HG03175 (cell line): ENCODE data around the gene CDK8.

Experiments used
- ATAC-seq: cut with Tn5 transposase; IDR thresholded peaks from one replicate; pipeline ENCODE4 v1.9.1; 2021; ENCODE audit warnings: mild to moderate bottlenecking, moderate library complexity; ENCODE audit not compliant: unreplicated experiment

The CDK8 gene

DNA sequence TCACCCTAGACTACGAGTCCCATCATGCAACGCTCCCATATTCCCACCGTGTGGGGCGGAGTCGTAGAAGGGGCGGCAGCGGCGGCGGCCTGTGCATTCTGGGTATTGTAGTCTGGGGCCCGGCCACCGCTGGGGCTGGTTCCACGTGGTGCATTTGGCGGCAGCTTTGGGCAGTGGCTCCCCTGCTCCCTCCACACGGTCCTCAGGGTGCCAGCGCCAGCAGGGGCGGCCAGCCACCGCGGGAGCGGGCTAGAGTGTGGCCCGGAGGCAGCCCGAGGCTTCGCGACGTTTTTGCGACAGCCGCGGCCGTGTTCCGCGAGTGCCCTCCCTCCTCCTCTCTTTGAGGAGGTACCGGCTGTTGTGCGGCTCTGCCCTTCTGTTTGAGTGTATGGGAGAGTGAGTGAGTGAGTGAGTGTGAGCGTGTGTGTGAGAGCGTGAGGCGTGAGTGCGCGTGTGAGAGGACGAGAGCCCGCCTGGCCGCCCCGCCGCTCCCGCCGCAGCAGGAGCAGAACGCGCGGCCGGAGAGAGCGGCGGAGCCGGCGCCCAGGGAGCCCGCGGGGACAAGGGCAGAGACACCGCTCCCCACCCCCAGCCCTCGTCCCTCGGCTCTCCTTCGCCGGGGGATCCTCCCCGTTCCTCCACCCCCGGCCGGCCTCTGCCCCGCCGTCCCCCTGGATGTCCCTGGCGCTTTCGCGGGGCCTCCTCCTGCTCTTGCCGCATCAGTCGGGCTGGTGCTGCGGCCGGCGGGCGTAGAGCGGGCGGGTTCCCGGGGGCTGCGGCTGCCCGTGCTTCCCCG, at the start of gene CDK8:
Gene CDK8 (plus strand): TSS at position 343 of the 796 bp plus-strand sequence. CDS start 513 bp downstream, outside the sequence.
- peak; percentile 83 for ATAC-seq

DNA sequence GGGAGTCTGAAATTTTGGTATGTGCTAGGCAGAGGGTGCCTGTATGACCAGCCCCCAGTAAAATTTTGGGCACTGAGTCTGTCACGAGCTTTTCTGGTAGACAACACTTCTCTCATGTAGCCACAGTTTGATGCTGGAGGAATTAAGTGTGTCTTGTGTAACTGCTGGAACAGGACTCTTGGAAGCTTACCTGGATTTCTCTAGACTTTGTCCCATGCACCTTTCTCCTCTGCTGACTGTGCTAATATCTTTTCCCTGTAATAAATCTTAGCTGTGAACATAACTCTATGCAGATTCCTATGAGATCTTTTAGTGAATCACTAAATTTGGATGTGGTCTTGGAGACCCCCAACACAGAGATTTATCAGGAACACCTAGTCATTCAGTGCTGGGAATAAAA, 45.6 kb upstream of the CDK8 start:
- no peak for ATAC-seq

DNA sequence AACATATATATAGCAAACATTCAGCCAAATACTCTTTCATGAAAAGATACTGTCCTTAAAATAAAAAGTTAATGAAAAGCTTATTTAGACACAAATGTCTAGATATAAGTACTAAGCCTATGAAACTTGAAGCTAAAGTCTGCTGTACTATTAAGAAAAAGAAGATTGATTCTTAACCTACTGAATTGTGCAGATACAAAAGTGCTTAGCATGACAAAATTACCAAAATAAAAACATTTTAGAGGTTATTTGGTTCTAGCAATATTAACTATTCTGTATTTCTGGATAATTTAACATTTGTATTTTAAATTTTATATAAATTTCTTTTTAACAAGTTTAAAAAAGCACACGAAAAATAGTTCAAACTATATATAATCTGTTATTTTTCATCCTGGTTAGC, 40.6 kb upstream of the CDK8 start:
- ATAC-seq = no peak

DNA sequence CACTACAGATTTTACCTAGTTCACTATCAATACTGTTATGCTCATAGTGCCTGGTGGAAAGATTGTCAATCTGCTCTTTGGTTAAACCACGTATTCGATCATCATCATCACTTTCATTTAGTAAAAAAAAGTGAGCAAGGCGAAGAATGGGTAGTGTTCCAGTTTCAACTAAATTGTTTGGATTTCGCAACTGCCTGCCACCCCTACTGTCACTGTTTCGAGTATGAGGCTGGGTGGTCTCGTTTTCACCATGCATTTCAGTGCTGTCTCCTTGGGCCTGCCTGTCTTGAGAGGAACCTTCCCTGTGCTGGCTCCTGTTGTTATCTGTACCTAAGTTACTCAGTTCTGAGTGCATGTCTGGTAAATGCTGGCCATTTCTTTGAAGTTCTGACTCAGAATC, 39.9 kb upstream of the CDK8 start:
- ATAC-seq = no peak

DNA sequence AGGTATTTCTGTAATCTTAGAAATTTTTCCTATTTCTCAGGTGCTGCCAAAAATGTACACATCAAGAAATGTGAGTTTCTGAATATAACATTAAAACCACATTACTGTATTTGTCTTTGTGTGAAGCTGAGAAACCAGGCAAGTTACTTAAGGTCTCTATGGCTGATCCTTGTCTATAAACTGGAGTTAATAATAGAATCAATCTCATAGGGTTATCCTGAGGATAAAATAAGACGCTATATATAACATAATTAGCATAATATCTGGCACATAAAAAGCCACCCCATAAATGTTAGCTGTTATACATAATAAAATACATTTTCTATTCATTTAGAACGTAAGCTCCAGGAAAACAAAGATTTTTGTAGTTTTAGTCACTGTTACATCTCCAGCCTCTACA, 37.9 kb upstream of the CDK8 start:
- no peak for ATAC-seq

DNA sequence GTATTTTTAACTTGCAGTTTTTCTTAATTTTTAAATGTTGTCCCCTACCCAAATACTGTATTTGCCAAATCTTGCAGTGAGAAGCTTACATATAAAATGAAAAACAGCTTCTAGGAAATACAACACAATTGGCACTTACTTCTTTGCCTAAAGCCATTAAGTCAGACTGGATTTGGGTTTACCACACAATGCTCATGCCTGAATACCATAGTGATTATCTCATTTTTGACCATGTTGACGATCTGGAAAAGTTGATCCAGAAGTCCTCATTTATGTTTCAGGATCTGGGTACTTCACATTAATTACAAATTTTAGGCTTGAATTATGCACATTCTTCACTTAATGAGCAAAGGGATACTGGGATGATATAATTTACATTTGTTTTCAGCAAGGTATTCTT, 34.2 kb upstream of the CDK8 start:
- ATAC-seq = no peak

DNA sequence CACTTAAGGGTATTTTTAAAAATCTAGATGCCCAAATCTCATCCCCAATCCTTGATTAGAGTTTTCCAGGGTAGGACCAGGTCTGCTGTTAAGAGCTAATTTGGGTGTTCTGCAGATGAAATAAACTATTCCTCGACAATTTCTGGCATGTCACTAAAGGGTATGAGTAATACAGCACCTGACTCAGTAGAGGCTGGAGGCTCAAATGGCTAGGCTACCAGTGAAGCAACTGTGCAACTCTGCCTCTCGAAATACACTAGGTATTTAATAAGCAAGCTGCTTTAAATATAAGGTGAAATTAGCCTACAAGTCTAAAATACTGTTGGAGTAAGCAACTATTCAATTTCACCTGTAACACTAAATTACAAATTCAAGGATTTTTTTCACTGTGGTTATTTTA, 33.4 kb upstream of the CDK8 start:
- no peak for ATAC-seq

DNA sequence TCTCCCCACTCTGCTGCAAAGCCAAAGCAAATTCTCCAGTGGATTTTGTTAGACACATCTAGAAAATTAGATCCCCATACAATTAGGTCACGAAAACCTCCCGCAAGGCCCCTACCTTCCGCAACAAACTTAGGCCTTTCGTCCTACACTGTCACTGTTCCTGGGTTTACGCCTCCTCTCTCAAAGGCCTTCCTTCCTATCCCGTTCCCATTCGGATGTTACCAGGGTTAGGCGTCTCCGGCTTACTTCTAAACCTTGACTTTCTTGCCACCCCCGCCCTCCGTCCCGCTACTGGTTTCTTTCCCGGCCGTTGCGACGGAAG, 32.6 kb upstream of the CDK8 start:
- ATAC-seq = peak; percentile 20

DNA sequence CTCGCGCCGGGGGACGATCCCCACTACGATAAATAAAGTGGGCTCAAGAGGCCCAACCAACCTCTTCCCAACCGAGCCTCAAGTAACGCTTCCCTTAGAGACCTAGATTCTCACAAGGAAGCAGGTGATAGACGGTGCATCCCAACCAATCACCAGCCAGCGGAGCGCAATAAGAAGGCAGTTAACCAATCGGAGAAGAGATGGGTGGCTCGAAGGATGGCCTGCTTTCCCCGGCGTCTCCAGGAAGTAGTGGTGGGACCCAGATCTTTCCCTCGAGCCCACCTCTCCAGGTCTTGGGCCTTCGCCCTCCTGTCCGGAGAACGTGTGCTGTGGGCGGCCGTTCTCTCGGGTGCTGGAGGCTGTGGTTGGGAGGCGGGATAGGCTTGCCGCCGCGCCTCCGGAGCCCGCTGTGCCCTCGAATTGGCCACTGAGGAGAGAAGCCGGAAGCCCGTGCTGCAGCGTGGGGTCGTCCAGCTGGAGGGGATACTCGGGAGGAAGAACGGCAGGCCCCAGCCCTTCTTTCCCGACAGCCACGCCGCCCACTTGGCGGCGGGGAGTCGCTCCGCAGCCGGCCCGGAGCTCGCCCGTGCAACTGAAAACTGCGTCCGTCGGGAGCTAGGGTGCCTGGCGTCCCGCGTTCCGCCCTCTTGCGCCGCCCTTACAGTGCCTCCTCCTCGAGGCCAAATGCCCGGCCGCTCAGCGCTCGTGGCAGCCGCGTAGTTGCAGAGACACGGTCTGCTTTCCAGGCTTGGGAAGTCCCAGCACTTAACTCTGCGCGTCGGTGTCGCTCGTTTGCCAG, 32.0 kb upstream of the CDK8 start, which contains the start of gene RNF6:
Gene RNF6 (minus strand): TSS at position 594 of the 799 bp plus-strand sequence. CDS start 2,665 bp downstream, outside the sequence.
- ATAC-seq = peak; percentile 98

DNA sequence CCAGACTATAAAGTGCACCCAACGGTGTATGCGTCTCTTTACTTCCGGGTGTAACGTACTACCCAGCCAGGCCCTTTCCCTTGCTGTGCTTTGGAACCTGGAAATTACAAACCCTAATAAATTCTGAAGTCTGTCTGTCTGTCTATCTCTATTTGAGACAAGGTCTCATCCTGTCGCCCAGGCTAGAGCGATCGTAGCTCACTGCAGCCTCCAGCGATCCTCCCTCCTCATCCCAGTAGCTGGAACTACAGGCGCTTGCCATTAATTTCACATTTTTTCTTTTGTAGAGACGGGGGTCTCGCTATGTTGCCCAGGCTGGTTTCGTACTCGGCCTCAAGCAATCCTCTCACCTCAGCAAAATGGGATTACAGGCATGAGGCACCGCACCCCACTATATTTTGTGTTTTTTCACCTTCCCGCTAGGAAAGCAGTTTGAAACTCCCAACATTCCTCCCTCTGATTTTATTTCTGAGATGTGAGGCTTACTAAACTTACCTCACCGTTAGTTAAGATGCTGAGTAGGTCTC, 31.3 kb upstream of the CDK8 start:
- peak; percentile 47 for ATAC-seq

DNA sequence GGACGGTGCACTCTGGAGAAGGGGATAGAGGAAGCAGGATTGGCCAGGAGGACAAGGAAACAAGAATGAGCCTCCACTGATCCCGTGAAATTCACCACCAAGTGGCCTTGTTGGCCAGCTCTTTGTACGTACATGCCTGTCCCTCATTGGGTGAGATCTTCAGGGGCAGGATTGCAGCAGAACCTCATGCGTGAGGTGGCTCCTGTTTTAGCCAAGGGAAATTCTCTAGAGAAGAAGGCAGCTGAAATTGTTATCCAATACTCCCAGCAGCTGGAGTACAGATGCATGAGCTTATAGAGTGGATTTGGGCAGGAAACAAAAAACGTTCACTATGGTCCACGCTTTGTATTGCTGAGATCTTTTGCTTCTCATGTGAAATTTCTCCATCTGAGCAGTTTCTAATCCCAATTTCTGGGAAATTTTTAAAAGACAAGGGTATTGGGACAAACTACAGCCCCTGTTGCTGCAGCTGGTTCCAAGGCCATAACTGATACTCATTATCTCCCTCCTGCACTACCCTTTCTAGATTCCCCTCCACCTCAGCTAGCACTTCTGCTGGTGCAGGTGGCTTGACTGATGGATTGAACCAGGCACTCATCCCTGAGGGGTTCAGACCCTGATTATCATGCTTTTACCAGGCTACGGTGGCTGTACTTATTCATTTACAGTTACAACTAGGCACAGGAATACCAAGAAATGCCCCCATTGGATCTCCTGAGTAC, 27.9 kb upstream of the CDK8 start:
- no peak for ATAC-seq

DNA sequence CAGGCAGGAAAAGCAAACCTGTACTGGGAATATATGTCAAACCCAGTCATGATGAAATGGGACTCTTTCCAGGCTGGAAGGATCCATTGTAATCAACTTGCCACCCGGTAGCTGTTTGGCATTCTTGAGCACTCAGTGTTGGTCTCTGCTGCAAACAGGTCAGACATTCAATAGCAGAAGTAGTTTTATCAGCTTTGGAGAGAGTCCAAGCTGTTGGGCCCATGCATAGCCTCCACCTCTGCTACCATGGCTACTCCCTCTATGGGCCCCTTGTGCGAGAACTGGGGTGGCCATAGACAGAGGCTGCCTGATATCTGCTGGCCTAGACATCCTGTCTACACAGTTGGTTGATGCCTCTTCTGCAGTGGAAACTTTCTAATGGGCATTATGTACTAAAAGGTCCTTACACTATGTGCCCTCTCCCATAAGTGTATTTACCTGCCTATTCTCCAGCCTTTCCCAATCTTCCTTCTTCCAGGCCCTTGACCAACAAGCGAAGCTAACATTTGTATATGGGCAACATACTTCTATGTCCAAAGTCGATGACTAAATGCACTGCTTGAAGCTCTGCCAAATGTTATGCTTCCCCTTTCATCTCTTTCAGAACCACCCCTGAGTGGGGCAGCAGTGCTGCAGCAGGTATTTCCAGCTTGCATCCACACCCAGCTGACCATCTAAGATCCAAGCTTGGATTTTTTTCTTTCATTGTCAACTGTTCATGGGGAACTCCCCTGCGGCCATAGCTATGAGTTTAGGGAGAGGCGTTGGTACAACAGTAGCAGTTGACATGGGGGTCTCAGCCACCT, 26.6 kb upstream of the CDK8 start:
- no peak for ATAC-seq

DNA sequence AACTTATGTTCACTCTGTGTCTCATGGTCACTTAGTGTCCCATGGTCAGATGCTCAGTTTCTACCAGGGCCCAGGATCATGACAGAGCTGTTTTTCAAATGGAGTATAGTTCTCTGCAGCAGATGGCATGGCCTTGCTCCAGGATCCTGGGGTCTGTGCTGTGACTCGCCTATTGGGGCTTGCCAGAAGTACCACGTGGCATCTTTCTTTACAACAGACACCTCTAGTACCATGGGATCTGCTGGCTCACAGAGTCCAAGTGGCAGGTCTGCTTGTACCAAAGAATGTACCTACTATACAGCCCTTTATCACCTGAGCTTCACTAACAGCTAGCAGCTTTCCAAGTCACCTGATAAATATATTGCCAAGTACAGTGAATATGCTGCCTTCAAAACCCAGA, 25.8 kb upstream of the CDK8 start:
- ATAC-seq = no peak

DNA sequence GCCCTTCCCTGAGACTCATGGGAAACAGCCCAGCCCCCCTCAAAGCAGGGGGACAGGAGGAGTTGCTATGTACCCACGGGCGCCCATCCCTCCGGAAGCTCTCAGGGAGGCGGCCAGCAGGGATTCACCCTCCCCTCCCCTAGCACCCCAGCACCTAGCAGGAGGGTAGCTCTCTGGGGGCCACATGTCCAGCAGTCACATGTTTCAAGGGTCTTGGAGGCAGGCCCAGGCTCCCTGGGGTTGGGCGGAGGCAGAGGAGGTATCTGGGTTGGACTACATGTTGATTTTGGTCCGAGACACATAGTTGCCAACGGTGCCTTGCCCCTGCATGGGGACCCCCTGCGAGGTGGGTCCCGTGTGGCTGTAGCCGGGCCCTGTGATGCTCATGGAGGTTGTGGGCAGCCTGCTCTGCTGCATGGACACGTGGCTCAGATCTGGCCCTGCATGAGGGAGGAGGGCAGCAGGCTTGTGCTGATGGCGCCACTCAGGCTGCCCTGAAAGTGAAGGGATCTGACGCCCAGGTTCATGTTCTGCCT, 24.8 kb upstream of the CDK8 start:
- ATAC-seq = no peak

DNA sequence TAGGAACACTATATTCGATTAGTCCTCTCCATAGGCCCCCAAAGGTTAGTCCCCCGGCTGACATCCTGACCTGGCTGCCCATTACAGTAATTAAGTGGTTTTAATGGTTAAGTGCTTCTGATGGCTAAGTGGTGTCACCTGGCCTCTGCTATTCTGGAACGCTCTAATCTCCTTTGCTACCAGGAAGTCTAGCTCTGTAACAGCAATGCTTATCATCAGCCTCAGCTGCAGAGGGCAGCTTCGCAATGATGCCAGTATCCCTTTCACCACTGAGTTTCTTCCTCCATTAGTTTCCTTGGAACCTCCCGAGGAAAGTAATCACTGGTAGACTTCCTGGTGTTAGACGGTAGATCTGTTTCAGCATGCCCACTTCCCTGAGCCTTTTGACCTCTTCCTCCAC, 23.2 kb upstream of the CDK8 start:
- no peak for ATAC-seq

DNA sequence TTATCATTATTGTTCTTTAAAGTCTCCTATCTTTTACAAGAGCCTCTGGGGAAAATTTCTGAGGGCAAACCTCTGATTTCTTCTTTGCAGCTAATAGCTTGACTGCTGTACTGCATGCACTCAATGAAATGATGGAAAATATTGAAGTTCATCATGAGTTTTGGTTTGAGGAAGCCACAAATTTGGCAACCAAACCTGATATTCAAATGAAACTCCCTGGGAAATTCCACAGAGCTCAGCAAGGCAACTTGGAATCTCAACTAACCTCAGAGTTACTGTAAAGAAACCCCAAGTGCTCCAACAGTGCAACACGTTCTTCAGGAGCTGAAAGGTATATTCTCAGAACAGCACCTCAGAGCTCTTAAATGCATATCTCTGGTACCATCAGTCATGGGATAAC, 17.6 kb upstream of the CDK8 start:
- no peak for ATAC-seq

DNA sequence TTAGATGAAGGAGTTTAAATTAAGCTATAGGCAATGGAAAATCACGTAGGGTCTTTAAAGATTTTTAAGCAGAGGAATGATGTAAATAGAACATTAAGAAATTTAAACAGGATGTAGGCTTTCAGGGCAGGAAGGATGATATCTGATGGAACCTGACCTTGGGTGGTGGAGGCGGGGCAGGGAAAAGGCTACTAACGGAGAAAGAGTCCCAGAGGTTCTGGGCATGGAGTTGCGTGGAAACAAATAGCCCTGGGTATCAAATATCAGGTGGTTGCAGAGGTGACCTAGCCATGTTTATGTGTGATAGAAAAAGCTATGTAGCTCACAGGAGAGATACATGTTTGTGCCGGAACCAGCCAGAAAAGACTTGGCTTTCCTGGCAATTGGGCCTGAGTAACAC, 7.8 kb upstream of the CDK8 start:
- no peak for ATAC-seq

DNA sequence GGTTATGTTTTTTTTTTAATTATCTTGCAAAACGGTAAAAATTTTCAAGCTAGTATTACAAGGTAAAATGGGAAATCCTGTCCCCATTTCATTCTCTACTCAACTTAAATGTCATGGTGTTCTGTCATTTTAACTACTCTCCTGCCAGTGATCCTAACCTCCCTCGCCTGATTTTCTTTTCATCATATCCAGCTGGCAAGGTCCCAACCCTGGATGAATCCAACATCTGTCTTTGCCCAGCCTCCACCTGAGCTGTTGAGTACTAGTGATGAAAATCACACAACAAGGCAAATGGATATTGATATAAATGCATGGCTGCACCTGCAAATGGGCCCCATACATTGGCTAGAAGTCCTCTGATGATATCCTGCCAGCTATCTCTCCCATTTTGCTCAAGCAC, 6.9 kb upstream of the CDK8 start:
- ATAC-seq = no peak

DNA sequence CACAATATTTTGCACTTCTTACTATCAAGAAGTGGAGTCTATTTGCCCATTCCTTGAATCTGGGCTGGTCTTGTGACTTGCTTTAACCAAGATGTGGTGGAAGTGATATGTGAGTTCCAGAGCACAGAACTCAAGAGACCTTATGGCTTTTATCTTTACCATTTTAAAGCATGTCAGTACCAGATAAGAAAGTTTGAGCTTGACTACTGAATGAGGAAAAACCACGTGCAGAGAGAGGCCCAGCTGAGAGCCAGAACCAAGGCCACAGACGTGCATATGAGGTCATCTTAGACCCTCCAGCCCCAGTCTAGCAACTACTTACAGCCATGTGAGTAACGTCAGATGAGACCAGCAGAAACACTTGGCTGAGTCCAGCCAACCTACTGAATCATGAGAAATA, 6.3 kb upstream of the CDK8 start:
- no peak for ATAC-seq

DNA sequence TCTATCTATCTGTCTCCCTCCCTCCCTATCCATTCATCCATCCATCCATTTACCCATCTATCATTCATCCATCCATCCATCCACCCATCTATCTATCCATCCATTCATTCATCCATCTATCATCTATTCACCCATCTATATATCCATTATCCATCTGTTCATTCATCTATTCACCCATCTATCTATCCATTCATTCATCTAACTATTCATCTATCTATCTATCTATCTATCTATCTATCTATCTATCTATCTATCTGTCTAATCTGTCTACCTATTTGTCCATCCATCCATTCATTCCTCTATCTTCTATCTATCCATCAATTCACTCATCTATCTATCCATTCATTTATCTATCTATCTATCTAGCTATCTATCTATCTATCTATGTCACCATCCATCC, 4.4 kb upstream of the CDK8 start:
- ATAC-seq = no peak
